GM11168 (cell line): ENCODE measurements around the gene ZNF438.

ENCODE experiments used
- in situ Hi-C: fragments of 300-500 bp; cut with MboI; formaldehyde crosslinking; loops from one replicate; pipeline ENCODE4 v1.12.0; 2022; ENCODE audit warnings: low sequenced_read_pairs; ENCODE audit not compliant: unreplicated experiment

Gene ZNF438

GRCh38 chr10:30861221-30861620 is 170.4 kb downstream of the ZNF438 start:
- in situ Hi-C loops = no loop called here

GRCh38 chr10:30858499-30858898 is 173.2 kb downstream of the ZNF438 start:
- in situ Hi-C loops = no loop called here

DNA sequence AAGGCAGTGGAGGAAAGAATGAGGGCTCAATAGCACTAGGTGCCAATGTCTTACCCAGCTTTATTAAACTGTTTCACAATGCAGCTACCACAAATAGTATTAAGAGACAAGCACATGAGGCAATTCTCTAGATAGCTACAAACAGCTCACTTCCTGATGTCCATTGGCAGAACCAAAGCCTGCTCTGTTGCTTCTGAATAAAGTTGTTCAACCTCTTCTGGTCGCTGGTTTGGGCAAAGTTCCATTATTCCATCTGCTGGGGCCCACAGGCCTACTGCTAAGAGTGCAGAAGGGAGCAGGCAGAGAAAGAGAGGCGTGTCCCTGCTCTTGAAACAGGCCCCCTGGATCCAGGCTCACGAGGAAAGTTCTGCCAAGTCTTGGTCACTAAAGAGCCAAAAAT is 173.9 kb downstream of the ZNF438 start:
- in situ Hi-C loops = no loop called here

- in situ Hi-C loops = no loop called here
These were observed 176.5 kb downstream of the ZNF438 start for GRCh38 chr10:30855131-30855530.

DNA sequence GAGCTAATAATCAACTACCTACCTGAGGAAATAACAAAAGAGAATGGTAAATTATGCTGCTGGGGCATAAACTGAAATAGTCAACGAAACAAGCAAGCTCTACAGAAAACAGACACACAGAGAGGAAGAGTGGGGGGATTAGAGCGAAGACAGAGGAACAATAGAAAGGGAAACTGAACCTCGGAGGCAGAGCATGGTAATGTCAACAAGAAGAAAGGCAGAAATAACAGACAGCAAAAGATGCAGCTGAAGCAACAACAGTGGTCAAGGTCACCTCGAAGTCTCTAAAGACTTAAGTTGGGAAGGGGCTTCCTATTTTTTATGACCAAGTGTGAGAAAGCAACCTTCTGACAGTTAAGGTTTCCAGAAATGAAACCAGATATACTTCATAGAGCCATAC is 177.0 kb downstream of the ZNF438 start:
- in situ Hi-C loops = no loop called here

- in situ Hi-C loops = no loop called here
These were observed 178.6 kb downstream of the ZNF438 start for GRCh38 chr10:30853066-30853465.

- in situ Hi-C loops = no loop called here
These were observed 180.9 kb downstream of the ZNF438 start for GRCh38 chr10:30850776-30851175.

- in situ Hi-C loops = no loop called here
These were observed 182.2 kb downstream of the ZNF438 start for GRCh38 chr10:30849231-30850035.

DNA sequence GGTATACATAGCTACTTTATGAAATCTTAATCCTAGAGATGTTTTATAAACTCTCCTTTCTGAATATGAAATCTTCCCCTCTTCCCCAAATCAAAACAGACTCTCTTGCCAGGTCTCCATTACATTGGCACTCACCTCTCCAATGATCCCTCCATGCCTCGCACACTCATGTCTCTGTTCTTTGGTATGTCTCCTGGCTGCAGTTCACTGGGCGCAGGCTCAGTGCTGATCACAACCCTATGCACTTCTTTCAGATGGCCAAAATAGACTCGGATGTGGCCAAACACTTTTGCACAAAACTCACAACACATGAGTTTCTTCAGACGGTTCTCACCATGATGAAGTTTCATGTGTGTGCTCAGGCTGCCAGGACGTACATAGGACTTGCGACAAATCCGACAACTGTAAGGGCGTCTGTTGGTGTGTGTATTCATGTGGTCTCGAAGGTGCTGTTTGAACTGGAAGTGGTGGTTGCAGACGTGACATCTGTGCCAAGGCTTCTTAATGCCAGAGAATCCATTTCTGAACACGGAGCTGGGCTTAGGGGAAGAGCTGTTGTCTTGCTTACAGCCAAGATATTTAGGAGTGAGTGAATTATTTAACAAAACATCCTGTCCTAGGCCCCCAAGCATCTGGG is 183.2 kb downstream of the ZNF438 start:
- in situ Hi-C loops = no loop called here

- in situ Hi-C loops = no loop called here
These were observed 184.0 kb downstream of the ZNF438 start for GRCh38 chr10:30847642-30848041.

GRCh38 chr10:30847199-30847598 is 184.5 kb downstream of the ZNF438 start:
- in situ Hi-C loops = no loop called here

DNA sequence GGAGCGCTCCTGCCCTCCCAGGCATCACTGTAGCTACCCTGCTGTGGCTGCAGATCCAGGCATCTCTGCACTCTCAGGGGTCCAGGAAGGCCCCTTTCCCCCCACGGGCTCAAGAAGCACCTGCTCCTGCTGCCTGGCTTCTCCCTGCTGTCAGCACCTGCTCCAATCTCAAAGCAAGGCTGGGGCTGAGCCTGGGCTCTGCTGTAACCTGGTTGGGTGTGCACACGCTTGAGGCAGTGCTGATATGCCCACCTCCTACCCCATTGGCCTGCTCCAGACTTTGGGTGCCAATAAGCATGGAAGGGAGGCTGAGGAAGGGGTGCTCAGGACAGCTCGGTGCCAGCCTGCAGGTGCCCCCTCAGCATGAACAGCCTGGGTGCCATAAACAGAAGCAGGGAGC is 185.0 kb downstream of the ZNF438 start:
- in situ Hi-C loops = no loop called here

DNA sequence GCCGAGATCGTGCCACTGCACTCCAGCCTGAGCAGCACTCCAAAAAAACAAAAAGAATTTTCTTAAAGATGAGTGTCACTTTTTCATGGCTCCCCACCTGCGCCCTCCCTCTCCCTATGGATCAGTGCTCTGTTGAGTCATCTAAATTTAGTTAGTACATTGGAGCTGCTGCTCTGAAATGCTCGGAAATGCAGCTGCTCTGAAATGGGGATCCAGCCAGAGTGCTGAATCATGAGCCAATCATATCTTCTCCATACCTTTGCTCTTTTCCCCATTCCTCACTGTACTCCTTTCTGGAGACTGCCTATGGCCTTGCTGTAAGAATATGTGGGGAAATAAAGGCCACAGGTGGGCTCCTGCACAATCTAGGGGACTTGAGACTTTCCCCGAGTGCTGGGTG is 188.8 kb downstream of the ZNF438 start:
- in situ Hi-C loops = no loop called here

DNA sequence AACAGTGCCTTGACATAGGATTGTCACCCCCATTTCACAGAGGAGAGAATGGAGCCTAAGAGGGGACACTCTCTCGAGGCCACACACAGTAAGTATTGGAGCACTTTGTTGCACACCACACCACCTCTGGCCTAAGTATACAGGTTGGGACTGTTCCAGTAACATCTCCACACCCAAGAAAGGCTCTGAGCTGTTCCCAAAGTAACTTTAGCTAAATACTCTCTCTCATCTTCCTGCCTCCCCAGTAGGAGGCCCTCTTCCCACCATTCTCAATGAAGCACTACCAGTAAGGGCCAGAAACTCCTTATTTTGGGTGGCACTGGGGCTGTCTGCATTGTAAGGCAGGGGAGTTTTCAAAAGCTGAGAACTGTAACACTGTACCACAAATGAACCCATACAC is 189.5 kb downstream of the ZNF438 start:
- in situ Hi-C loops = no loop called here

DNA sequence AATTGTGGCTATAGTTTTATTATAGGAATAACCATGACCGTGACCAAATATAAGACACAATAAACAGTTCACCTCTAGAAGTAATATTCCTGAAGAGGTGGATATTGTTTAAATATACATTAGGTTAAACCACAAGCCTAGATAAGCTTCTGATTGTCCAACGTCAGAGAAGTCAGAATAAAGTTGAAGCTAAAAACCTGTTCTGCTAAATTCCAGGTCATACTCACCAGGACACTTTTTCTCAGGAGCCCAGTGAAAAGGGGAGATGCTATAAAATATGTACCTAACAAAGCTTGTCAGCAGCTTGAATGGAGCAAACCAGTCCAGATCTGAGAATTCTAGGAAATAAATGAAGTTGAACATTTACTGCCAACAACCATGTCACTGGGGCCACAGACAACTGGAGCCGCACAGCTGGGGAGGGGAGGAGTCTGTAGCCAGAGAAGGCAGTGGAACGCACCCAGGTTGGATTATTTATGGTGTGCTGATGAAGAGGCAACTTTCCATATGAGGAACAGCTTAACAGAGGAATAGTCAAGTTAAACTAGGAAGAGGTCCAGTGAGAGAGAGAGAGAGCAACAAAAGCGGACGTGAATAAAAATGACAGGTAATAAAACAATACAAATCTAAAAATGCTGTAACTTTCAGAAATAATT is 191.1 kb downstream of the ZNF438 start:
- in situ Hi-C loops = no loop called here

GRCh38 chr10:30839652-30840051 is 192.0 kb downstream of the ZNF438 start:
- in situ Hi-C loops = no loop called here

GRCh38 chr10:30836406-30836805 is 195.3 kb downstream of the ZNF438 start:
- in situ Hi-C loops = no loop called here

DNA sequence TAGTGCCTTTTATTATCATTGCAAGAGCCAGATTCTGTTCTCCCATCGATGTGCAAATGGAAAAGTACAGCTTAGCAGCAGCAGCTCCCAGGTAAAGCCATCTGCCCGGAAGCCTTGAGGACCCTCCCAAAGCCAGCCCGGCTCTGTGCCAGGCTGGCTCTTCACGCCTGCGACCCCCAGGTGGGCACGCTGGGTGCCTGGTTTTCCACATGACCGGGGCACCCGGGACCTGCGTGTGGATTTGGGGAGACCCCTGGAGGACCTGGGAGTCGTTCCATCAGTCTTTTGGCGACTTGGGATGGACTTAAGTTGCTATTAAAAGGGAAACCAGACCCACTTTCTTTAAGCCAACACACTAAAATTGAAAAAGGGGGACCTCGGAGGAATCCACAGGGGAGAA is 196.5 kb downstream of the ZNF438 start:
- in situ Hi-C loops = no loop called here

DNA sequence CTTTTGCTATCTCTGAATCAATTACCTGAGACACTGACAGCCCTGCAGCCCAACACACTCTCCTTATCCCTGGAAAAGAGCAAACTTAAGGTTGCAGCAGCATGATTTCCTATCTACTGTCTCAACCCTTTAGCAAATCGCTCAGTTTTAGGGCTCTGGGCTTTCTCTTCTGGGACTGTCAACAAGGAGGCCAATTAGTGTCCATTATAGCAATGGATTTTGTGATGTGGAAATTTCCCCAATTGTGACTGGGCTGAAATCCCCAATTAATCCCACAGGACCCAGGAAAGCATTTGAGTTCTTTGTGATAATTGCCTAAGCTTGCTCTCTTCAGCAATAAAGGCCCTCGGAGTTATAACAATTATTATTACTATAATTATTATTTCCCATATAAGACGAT is 197.0 kb downstream of the ZNF438 start:
- in situ Hi-C loops = no loop called here

DNA sequence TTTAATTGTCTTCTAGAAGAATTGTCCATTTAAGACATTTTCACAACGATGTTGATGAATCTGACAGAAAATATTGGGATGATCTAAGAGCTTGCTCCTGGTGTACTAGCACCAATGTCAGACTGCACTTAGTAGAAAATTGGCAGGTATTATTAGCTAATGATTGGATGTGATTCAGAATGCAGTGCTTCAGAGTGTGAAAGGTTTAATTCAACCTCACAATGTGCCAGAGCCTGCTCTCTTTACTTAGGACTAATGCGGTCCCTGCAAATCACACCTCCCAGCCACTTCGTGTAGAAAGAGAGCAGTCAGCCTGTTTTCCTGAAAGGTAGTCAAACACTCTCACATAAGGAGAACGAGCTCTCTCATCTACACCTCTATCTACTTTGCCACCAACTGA is 197.5 kb downstream of the ZNF438 start:
- in situ Hi-C loops = no loop called here

- in situ Hi-C loops = no loop called here
These were observed 198.1 kb downstream of the ZNF438 start for GRCh38 chr10:30833628-30833970.
